Measurements from ENCODE around the gene KLC1. TPM values are rescaled to one million over a fixed set of nuclear protein-coding genes. Genes with fewer than 3 reads are reported as not detected.
A peak's percentile ranks its signal among the peaks of the same experiment; 100 is the strongest.

Gene KLC1
- total RNA-seq, 2 donors from 2014 or later: 170 to 178 TPM

DNA sequence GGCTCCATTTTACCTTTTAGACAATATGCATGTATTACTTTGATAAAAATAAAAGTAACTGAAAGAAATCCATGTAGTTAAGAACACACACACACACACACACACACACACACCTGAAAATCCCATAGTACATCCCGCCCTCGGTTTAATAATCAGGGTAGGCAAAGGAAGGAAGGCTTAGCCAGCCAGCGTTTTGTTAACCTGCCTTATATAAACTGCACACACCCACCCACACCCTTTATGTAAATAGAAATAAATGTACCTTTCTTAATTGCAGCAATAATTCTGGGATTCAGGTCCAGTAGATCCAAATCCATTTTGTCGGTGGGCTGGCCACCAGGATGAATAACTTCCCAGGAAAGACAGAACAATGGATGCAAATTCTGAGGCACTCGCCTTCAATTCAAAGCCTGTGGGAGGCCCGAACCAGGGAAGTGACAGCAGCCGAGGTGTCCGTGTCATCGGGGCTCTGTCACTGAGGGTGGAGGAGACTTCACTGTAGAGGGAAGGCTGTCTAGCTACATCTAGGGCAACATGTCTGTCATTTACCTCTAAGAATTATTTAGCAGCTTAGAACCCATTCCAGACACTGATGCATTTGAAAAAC, 81.9 kb downstream of the KLC1 start:
- Histone ChIP-seq H3K4me3 (ENCODE audit: low read length) (no peak overlapping the region), H3K9ac (ENCODE audit: extremely low read depth, low read length, poor library complexity, severe bottlenecking) (no peak overlapping the region), H3K36me3 (ENCODE audit: control insufficient read depth, insufficient read depth, low read length) (peaks cover 37% of the 10 kb centered on the region), H3K27me3 (ENCODE audit: control insufficient read depth, insufficient read depth, low read length, poor library complexity, severe bottlenecking) (no peaks in the 10 kb centered on the region), H3K4me1 (ENCODE audit: control insufficient read depth, insufficient read depth, low read length) (peaks cover 4% of the 10 kb centered on the region), H3K9me3 (ENCODE audit: control insufficient read depth, low read length) (no peaks in the 10 kb centered on the region), H3K27ac (ENCODE audit: low read depth, low read length) (no peak overlapping the region)
- DNase-seq: no peak
- TF ChIP-seq, protein P1, sequence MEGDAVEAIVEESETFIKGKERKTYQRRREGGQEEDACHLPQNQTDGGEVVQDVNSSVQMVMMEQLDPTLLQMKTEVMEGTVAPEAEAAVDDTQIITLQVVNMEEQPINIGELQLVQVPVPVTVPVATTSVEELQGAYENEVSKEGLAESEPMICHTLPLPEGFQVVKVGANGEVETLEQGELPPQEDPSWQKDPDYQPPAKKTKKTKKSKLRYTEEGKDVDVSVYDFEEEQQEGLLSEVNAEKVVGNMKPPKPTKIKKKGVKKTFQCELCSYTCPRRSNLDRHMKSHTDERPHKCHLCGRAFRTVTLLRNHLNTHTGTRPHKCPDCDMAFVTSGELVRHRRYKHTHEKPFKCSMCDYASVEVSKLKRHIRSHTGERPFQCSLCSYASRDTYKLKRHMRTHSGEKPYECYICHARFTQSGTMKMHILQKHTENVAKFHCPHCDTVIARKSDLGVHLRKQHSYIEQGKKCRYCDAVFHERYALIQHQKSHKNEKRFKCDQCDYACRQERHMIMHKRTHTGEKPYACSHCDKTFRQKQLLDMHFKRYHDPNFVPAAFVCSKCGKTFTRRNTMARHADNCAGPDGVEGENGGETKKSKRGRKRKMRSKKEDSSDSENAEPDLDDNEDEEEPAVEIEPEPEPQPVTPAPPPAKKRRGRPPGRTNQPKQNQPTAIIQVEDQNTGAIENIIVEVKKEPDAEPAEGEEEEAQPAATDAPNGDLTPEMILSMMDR (conservative IDR thresholded peaks at IDR 0.05): no peak
- peaks cover 15% of the 10 kb centered on the region for H3K4me1 Mint-ChIP-seq
- no peak overlapping the region for H3K4me3 Mint-ChIP-seq
- WGBS, 2 experiments (ENCODE audit: insufficient coverage in 1 of 2, insufficient read length in 1 of 2): 77 to 80% methylated on average over 6 to 8 of the region's 9 CpGs
- no peaks in the 10 kb centered on the region for H3K27me3 Mint-ChIP-seq (ENCODE audit: insufficient read depth)
- peak overlapping the region; percentile 59 for H3K27ac Mint-ChIP-seq
- no peaks in the 10 kb centered on the region for H3K9me3 Mint-ChIP-seq
- peaks cover 23% of the 10 kb centered on the region for H3K36me3 Mint-ChIP-seq (ENCODE audit: low read depth)

DNA sequence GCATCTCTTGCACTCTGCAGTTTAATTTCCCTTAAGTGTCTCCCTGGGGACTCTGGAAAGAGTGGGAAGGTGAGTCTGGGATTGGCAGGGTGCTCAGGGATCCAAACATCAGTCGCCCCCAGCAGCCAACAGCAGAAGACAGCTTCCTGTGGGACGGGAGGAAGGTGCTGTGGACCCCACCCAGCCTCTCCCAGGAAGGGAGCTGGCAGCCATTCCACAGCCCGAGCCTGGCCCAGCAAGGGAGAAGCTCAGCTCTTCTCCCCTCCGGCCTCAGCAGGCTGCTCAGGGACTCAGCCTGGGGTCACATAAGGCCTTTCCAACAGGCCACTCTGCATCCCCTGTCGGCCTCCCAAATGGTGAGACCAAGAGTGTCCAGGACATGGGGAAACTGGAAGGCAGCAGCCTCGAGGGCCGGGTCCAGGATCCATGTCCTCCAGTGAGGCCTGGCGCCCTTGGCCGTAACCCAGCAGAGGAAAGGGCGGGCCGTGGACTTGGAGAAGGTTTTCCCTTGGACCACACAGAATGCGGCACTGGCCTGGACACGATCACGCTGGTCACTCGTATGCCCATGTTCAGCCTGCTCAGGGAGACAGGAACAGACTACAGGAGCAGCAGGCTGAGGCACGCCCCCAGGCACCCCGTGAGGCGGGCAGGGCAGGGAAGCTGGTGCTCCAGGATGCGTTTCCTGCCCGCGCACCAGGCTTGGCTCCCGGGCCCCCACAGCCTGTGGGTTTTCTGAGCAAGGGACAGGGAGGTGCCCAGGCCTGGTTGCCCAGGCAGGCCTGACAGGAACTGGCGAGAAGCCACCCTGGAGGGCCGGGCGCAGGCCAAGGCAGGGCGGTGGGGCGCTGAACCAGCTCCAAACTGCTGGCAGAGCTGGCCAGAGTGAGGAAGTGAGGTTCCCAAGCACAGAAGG, 82.8 kb downstream of the KLC1 start:
- H3K9me3 Mint-ChIP-seq: no peaks in the 10 kb centered on the region
- no peak overlapping the region for H3K4me3 Mint-ChIP-seq
- peak overlapping the region; percentile 59 for H3K27ac Mint-ChIP-seq
- Histone ChIP-seq H3K27me3 (ENCODE audit: control insufficient read depth, insufficient read depth, low read length, poor library complexity, severe bottlenecking) (no peaks in the 10 kb centered on the region), H3K4me1 (ENCODE audit: control insufficient read depth, insufficient read depth, low read length) (peaks cover 4% of the 10 kb centered on the region), H3K9ac (ENCODE audit: extremely low read depth, low read length, poor library complexity, severe bottlenecking) (no peak overlapping the region), H3K9me3 (ENCODE audit: control insufficient read depth, low read length) (no peaks in the 10 kb centered on the region), H3K27ac (ENCODE audit: low read depth, low read length) (no peak overlapping the region), H3K4me3 (ENCODE audit: low read length) (no peak overlapping the region), H3K36me3 (ENCODE audit: control insufficient read depth, insufficient read depth, low read length) (peaks cover 31% of the 10 kb centered on the region)
- peaks cover 23% of the 10 kb centered on the region for H3K36me3 Mint-ChIP-seq (ENCODE audit: low read depth)
- 92 to 94% methylated on average over 17 to 27 of the region's 27 CpGs for WGBS, 2 experiments (ENCODE audit: insufficient coverage in 1 of 2, insufficient read length in 1 of 2)
- H3K4me1 Mint-ChIP-seq: peaks cover 19% of the 10 kb centered on the region
- H3K27me3 Mint-ChIP-seq (ENCODE audit: insufficient read depth): no peaks in the 10 kb centered on the region
- no peak for DNase-seq
- TF ChIP-seq, protein P1 (conservative IDR thresholded peaks at IDR 0.05): no peak

DNA sequence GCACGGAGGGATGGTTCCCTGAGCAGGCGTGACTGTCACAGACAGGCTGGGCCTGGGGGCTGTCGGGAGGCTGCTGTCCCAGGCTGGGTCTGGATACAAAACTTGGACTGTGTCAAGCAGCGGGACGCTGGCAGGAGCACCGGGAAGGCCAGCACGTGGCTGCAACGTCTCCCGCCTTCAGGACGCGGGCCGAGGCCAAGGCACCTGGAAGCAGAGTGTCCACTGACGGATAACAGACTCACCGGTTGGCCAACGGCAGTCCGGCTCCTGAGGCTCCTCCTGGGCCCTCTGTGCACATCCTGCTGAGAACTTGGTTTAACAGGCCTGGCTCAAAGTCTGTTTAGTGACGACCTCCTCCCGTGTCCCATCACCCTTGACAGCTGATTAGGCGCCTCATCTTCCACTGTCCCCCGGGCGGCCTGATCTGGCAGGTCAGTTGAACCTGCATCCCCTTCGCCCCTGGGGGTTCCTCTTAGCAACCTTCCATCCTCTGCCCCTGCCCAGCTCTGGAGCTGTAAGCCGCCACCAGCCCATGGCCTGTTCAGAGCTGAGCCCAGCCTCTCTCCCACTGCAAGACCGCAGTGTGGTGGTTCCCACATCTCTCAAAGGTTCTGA, 83.7 kb downstream of the KLC1 start:
- peaks cover 11% of the 10 kb centered on the region for H3K4me1 ChIP-seq (ENCODE audit: control insufficient read depth, insufficient read depth, low read length)
- Mint-ChIP-seq H3K36me3 (ENCODE audit: low read depth) (peaks cover 27% of the 10 kb centered on the region), H3K4me1 (peaks cover 28% of the 10 kb centered on the region), H3K4me3 (no peak overlapping the region), H3K27ac (peak overlapping the region; percentile 88), H3K27me3 (ENCODE audit: insufficient read depth) (no peaks in the 10 kb centered on the region), H3K9me3 (no peaks in the 10 kb centered on the region)
- no peak overlapping the region for H3K4me3 ChIP-seq (ENCODE audit: low read length)
- 94 to 95% methylated on average over 21 to 24 of the region's 24 CpGs for WGBS, 2 experiments (ENCODE audit: insufficient coverage in 1 of 2, insufficient read length in 1 of 2)
- no peaks in the 10 kb centered on the region for H3K27me3 ChIP-seq (ENCODE audit: control insufficient read depth, insufficient read depth, low read length, poor library complexity, severe bottlenecking)
- TF ChIP-seq, protein P1 (conservative IDR thresholded peaks at IDR 0.05): no peak
- peaks cover 28% of the 10 kb centered on the region for H3K36me3 ChIP-seq (ENCODE audit: control insufficient read depth, insufficient read depth, low read length)
- no peak overlapping the region for H3K27ac ChIP-seq (ENCODE audit: low read depth, low read length)
- H3K9ac ChIP-seq (ENCODE audit: extremely low read depth, low read length, poor library complexity, severe bottlenecking): no peak overlapping the region
- DNase-seq: no peak
- no peaks in the 10 kb centered on the region for H3K9me3 ChIP-seq (ENCODE audit: control insufficient read depth, low read length)
